Spleen (tissue), 7 donors: ENCODE data around the gene TCIRG1.

Experiments
- CTCF ChIP-seq, 11 experiments: fragments of 200-600 bp in 7 of 11; fragments of 450-650 bp in 4 of 11; sonication (generic) in 4 of 11; IDR thresholded peaks in 8 of 11; conservative IDR thresholded peaks in 3 of 11; 1 replicate in 7 of 11; 2 replicates in 4 of 11; pipeline versions ENCODE4 v1.4.0 to v1.8.0; 2016 to 2021; ENCODE audit warnings: antibody characterized with exemption in 11 of 11, inconsistent platforms in 4 of 11, mild to moderate bottlenecking in 1 of 11
- POLR2A ChIP-seq, 3 donors: fragments of 450-650 bp; IDR thresholded peaks; one replicate each; pipeline ENCODE4 v1.5.1; 2017; ENCODE audit warnings: antibody characterized with exemption in 3 of 3, mild to moderate bottlenecking in 1 of 3
- POLR2AphosphoS5 ChIP-seq, 3 donors: sonication (generic); formaldehyde crosslinking; IDR thresholded peaks; one replicate each; pipeline ENCODE4 v1.5.1; 2017; ENCODE audit warnings: antibody characterized with exemption in 3 of 3
- donor health status: DM: no; HTN: no; CAD: no; lungs with moderate emphysema.
- donor health status: DM: no; HTN: no; CAD: no.
- donor health status: DM: no; HTN: no; CAD: no.

- TF ChIP-seq POLR2A (IDR thresholded peaks at IDR 0.05) (no peak), CTCF (IDR thresholded peaks at IDR 0.05 in 8 of 11, conservative IDR thresholded peaks at IDR 0.05 in 3 of 11) (no peak), POLR2AphosphoS5 (IDR thresholded peaks at IDR 0.05) (no peak)
Observed at GRCh38 chr11:68065841-68066240, 27.0 kb downstream of the TCIRG1 start.
